Rectal smooth muscle tissue (tissue), 1 donor: ENCODE results near the gene TGFBR3.

ENCODE experiments used
- H3K27ac ChIP-seq: one replicate; pipeline ENCODE4 v1.7.0; 2013; ENCODE audit warnings: low read depth, low read length, inconsistent platforms
- H3K27me3 ChIP-seq: one replicate; pipeline ENCODE4 v1.7.0; 2013; ENCODE audit warnings: low read length; ENCODE audit not compliant: control insufficient read depth, insufficient read depth
- H3K36me3 ChIP-seq: one replicate; pipeline ENCODE4 v1.7.0; 2013; ENCODE audit warnings: low read length; ENCODE audit not compliant: control insufficient read depth, insufficient read depth
- H3K4me1 ChIP-seq: one replicate; pipeline ENCODE4 v1.7.0; 2013; ENCODE audit warnings: low read length; ENCODE audit not compliant: control insufficient read depth, insufficient read depth
- H3K4me3 ChIP-seq: one replicate; pipeline ENCODE4 v1.7.0; 2013; ENCODE audit warnings: low read length
- H3K9ac ChIP-seq: one replicate; pipeline ENCODE4 v1.7.0; 2013; ENCODE audit warnings: low read length

TGFBR3 gene

DNA sequence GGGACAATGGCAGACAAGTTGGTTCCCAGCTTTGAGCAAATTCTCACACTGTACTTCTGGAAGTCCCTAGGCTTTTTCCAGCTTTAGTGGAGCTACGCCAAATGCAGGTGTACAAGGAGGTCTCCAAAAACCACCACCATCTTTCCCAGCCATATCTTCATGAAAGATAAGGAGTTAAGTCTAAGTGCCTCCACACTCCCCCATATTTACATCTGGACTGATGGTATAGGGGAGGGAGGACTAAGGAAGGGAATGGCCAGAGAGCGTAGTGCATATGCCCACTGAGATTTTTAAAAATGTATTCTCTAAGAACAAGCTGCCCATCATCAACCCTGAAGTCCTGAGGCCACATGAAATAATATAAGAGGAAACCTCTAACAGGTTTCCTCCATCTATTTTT, 161.3 kb downstream of the TGFBR3 start:
- H3K27me3 ChIP-seq, result no peaks in the 10 kb centered on the region
- H3K36me3 ChIP-seq, result peaks cover 3% of the 10 kb centered on the region
- no peak overlapping the region for H3K4me3 ChIP-seq
- H3K4me1 ChIP-seq, result peaks cover 35% of the 10 kb centered on the region
- peak overlapping the region; percentile 91 for H3K27ac ChIP-seq
- H3K9ac ChIP-seq, result no peak overlapping the region

DNA sequence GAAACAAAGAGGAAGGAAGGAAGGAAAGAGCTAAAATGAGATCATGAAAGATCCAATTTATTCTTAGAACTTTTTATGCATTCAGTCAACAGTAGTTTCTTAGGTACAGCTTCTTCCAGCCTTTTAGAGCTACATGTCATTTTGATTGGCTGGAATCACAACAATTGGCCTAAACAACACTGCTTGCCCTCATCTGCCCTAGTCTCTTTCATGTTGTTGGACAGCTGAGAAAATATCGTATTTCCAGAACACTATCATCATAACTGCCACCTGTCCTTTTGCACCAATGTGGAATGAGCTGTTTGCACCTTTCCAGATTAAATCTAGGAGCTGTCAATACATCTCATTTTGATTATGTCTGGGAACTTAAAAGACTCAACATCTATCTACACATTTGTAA, 161.7 kb downstream of the TGFBR3 start:
- H3K27me3 ChIP-seq, result no peaks in the 10 kb centered on the region
- H3K27ac ChIP-seq, result peak overlapping the region; percentile 91
- H3K4me1 ChIP-seq, result peaks cover 35% of the 10 kb centered on the region
- H3K9ac ChIP-seq, result no peak overlapping the region
- peaks cover 3% of the 10 kb centered on the region for H3K36me3 ChIP-seq
- H3K4me3 ChIP-seq, result no peak overlapping the region

DNA sequence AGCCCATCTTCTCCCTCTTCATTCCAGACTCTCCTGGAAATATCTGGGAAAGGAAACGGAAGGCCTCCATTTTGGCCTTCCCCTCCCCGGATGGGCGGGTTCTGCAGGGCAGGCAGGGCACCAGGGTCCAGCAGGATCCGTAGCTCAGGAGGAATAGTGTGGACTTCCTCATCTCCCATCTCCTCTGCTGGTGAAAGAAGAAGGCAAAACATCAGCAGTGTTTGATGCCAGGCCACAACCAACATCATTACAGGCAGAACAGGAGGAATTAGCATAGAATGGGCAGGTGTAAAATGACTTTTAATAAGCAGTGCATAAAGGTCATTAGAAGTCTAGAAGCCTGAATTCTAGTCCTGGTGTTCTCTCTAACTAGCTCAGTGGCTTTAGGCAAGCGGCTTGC, 165.9 kb downstream of the TGFBR3 start:
- Histone ChIP-seq H3K27me3 (no peaks in the 10 kb centered on the region), H3K36me3 (peaks cover 3% of the 10 kb centered on the region), H3K27ac (no peak overlapping the region), H3K4me1 (peaks cover 7% of the 10 kb centered on the region), H3K4me3 (no peak overlapping the region), H3K9ac (no peak overlapping the region)

DNA sequence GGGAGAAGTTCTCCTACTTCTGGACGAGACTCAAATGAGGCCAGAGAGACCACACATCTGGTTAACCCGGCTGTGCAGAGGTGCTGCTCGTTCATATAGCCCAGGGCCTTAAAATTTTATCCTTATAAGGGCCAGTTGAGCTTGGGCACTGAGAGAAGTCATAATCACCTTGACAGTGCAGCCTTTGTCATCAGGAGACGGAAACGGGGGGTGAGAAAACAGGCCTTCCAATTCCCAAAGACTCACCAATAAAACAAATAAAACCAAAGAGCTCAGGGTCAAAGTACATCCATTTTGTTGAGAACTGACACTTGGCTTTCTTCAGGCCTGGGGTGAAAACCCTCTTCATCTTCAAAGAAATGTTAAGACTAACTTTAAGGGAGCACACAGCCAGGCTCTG, 167.1 kb downstream of the TGFBR3 start:
- Histone ChIP-seq H3K4me1 (no peaks in the 10 kb centered on the region), H3K27ac (no peak overlapping the region), H3K36me3 (peaks cover 3% of the 10 kb centered on the region), H3K9ac (no peak overlapping the region), H3K4me3 (no peak overlapping the region), H3K27me3 (no peaks in the 10 kb centered on the region)

DNA sequence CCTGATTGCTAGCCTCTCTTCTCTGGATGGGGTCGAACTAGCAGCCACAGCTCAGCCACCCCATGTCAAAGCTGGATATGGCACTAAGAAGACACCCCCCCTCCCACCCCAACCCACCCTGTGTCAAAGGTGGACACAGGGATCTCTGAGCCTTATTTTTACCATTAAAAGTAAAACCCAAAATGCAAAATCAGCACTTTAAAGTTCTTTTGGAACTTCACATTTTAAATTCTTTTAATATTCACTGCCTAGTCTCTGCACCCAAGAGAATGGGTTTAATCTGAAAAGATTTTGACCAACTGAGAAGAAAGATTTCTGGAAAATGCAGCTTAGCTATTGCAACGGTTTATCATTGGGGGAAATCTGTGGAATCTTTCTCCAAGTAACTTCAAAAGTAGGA, 167.6 kb downstream of the TGFBR3 start:
- no peak overlapping the region for H3K4me3 ChIP-seq
- peaks cover 3% of the 10 kb centered on the region for H3K36me3 ChIP-seq
- no peak overlapping the region for H3K27ac ChIP-seq
- peaks cover 3% of the 10 kb centered on the region for H3K4me1 ChIP-seq
- H3K9ac ChIP-seq, result no peak overlapping the region
- no peaks in the 10 kb centered on the region for H3K27me3 ChIP-seq

DNA sequence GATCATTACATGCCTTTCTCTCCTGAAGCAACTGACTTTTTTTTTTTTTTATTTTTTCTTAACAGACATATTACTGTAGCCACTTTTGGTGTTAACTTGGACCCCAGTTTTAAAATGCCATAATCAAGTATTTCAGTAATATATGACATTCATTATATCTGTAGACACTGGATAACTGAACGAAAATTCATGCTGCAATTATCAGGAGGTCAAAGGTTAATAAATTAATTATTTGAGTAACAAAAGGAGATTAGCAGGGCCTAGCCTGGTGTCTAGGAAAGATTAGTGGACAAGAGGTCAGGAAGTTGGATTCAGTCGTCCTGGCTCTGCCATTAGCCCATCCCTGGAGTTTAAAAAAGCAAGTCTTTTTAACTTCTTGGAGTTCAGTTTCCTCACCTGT, 168.1 kb downstream of the TGFBR3 start:
- Histone ChIP-seq H3K9ac (no peak overlapping the region), H3K4me1 (peaks cover 9% of the 10 kb centered on the region), H3K36me3 (peaks cover 3% of the 10 kb centered on the region), H3K4me3 (no peak overlapping the region), H3K27ac (no peak overlapping the region), H3K27me3 (no peaks in the 10 kb centered on the region)

DNA sequence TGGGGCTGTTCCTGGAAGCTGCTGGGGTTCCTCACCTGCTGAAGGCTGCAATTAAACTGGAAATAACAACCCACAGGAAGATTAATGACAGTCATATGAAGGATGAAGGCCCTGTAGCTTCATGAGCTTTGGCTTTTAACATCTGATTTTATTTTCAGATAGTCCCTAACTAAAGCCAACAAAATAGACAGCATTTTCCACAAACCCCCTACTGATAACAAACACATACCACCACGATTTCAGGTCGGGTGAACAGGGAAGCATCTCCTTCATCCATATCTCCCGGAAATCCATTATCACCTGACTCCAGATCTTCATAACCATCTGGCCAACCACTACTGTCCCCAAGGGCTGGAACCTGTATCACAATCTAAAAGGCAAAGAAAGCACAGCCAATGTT, 169.6 kb downstream of the TGFBR3 start:
- Histone ChIP-seq H3K27me3 (no peaks in the 10 kb centered on the region), H3K27ac (no peak overlapping the region), H3K36me3 (peaks cover 3% of the 10 kb centered on the region), H3K4me3 (no peak overlapping the region), H3K4me1 (peaks cover 17% of the 10 kb centered on the region), H3K9ac (no peak overlapping the region)

DNA sequence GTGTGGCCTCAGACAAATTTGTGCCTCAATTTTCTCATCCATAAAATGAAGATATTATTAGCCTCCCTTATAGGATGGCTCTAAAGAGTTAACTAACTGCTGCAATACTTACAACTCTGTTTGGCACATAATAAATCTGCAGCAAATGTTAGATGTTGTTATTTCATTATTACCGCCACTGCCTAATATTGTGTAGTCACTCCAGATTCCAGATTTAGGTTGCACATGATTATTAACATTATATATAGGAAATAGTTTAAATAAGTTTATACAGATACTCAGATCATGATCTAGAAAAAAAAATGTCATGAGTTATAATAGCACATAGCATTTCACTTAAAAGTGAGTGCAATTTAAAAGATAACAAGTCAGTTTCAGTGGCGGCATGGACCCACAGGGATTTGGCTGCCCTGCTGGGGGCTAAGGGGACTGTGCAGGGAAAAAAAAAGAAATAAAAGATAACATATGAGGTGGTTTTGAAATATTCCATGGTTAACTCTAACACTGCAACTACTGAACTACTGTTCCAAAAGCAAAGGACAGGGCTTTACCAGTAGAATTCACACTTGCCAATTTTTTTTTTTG, 170.4 kb downstream of the TGFBR3 start:
- Histone ChIP-seq H3K4me1 (peaks cover 21% of the 10 kb centered on the region), H3K27me3 (no peaks in the 10 kb centered on the region), H3K4me3 (no peak overlapping the region), H3K27ac (no peak overlapping the region), H3K9ac (no peak overlapping the region), H3K36me3 (peaks cover 3% of the 10 kb centered on the region)

DNA sequence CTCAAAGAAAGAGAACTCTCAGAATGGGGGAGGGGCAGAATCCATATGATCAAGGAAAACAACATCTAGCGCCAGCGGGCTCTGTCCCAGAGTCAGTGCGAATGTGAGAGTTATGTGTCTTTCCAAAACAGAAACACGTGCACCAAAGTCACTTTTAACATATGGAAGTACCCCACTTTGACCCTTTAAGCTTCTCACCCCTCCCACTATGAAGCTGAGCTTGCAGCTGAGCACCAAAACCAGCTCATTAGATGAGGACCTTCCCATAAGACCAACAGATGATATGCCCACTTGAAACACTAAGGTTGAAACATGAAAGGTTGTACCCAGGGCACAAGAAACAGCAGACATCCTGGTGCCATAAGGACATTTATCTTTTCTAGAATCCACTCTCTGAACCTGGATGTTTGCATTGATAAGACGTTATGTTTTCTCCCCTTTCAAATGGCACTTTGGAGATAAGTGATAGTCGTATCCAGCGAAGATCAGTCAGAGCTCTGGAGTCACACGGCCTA, 171.0 kb downstream of the TGFBR3 start:
- peaks cover 21% of the 10 kb centered on the region for H3K4me1 ChIP-seq
- no peak overlapping the region for H3K27ac ChIP-seq
- H3K4me3 ChIP-seq, result no peak overlapping the region
- peaks cover 3% of the 10 kb centered on the region for H3K36me3 ChIP-seq
- no peaks in the 10 kb centered on the region for H3K27me3 ChIP-seq
- no peak overlapping the region for H3K9ac ChIP-seq

DNA sequence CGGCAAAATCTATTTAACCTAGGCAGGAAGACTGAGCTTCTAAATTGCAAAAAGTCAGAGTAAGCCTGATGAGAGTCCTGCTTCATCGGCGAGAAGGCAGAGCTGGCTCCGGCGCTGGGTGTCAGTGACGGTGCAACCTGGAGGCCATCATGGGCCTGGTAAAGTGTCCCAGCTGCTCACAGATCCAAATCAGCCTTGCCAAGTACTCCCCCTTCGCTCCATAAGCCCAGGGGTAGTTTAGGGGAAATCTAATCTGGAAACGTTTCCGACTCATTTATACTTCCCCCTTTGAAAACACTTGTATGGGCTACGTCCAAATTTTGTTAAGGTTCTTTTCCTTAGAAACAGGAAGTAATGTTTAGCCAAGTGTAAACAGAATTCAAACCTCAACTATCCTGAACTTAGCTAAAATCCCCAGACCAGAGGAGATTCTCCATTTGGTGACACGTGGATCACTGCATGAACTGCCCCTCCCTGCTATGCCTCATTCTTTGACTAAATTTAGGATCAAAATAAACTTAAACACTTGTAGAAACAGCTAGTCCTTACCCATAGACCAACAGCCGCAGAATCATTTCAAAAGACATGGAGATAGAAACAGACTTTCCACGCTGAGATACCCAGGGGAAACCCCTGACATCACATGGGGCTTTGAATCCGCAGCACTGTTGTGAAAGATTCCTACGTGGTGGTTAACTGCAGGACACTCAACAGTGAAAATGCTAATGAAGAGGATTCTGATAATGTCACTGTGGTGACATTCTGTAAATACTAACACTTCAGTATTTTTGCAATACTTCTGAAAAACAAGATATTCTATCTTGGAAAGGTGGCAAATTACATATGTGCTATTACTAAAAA, 172.7 kb downstream of the TGFBR3 start:
- Histone ChIP-seq H3K4me3 (peak overlapping the region; percentile 9), H3K36me3 (no peaks in the 10 kb centered on the region), H3K27ac (peak overlapping the region; percentile 86), H3K9ac (no peak overlapping the region), H3K4me1 (peaks cover 21% of the 10 kb centered on the region), H3K27me3 (no peaks in the 10 kb centered on the region)

DNA sequence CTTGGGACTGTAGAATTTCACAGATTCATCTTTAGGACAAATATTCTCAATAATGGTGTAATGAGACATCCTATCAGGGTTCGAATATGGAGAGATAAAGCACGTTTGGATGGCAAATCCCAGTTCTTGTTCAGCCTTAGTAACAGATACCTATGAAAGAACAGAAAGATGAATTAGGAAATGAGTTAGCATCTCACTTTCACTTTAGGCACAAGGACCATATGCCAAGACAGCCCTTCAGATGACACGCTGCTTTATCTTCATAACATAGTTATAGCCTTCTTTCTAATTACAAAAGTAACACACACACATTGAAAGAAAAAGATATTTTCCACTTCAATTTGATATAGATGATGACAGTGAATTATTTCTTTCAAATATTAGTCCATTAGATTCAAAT, 173.6 kb downstream of the TGFBR3 start:
- peaks cover 6% of the 10 kb centered on the region for H3K36me3 ChIP-seq
- peaks cover 21% of the 10 kb centered on the region for H3K4me1 ChIP-seq
- peak overlapping the region; percentile 86 for H3K27ac ChIP-seq
- no peak overlapping the region for H3K9ac ChIP-seq
- H3K4me3 ChIP-seq, result no peak overlapping the region
- H3K27me3 ChIP-seq, result no peaks in the 10 kb centered on the region

DNA sequence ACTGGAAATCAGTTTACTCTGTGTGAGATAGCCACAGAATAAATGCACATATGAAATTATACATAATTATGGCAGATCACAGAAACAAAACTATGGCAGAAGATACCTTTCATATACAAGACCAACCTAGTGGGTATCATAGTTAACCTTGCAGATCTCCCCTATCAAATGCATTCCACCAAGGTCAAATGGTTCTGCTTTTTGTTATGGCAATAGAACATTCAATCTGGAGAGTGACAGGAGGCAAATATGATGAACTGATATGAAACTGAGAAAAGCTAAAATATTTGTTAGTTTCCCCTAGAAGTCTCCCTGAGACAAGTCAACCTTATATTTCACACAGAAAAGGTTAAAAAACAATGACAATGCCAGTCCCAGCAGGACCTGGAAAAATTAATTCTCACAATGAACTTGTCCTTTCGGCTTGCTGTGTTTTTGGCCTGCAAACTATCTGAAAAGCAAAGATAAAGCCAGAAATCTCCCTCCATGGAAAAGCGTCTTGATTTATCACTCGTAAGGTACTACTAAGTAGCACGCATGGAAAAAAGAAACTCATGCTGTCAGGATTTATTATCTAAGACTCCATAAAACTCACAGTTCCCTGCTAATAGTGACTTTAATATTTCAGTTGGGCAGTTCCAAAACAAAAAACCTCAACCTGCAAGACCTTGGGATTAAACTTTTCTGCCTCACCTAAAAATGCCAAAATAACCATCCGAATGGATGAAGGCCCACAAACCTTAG, 174.3 kb downstream of the TGFBR3 start:
- H3K9ac ChIP-seq, result no peak overlapping the region
- peak overlapping the region; percentile 86 for H3K27ac ChIP-seq
- H3K36me3 ChIP-seq, result peaks cover 9% of the 10 kb centered on the region
- peaks cover 21% of the 10 kb centered on the region for H3K4me1 ChIP-seq
- H3K4me3 ChIP-seq, result no peak overlapping the region
- H3K27me3 ChIP-seq, result no peaks in the 10 kb centered on the region
